Activated CD8-positive, alpha-beta memory T cell treated with anti-CD3 and anti-CD28 coated beads, Interleukin-2, amount 50 U/mL, for 24 hours (primary cell): ENCODE measurements around the gene EMD.

ENCODE experiments used
- DNase-seq: peaks from one replicate; pipeline ENCODE4 v3.0.0-alpha.2; 2020; ENCODE audit errors: extremely low read depth

Gene EMD

DNA sequence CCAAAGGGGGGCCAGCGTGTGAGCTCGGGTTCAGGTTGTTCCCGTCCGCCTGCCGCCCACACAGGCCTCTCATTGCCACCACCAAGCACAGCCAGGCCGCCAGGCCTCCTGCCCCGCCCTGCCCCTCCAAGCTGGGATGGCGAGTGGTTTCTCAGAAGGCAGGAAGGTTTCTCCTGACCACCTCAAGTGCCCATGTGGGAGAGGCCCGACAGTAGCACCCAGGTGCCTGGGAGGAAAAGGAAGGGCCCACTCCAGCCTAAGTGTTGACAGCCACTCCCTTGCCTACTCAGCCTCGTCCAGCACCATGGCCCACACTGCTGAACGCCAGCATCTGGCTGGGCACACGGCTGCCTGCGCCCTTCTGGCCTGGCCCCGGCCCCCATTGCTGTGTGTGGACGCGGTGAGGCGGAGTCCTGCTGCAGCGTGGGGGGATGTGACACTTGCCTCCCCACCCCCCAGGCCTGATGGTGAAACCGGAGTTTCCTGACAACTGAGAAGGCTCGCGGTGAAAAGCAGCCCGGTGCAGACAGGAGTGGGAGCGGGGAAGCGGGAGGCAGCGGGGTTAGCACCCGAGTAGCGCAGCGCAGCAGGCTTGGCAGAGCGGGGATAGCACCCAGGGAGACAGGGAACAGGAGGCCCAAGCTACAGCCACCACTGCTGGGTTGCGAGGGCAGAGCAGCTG lies 23.9 kb upstream of the EMD start:
- DNase-seq, result no peak

DNA sequence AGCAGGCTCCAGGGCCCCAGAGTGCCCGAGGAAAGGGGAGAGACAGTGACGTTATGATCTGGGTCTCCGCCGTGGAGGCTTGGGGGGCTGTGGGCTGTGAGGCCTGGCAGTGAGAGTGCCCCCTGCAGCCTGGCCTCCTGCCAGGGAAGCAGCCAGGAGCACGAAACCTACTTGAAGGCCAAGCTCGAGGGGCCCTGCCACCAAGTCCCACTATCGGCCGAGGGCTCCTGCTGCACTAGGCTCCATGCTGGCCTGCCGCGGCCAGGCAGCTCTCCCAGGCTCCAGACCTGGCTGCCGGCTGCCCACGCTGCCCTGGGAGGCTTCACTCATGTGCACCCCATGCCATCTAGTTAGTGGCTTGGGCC lies 23.3 kb upstream of the EMD start:
- no peak for DNase-seq

DNA sequence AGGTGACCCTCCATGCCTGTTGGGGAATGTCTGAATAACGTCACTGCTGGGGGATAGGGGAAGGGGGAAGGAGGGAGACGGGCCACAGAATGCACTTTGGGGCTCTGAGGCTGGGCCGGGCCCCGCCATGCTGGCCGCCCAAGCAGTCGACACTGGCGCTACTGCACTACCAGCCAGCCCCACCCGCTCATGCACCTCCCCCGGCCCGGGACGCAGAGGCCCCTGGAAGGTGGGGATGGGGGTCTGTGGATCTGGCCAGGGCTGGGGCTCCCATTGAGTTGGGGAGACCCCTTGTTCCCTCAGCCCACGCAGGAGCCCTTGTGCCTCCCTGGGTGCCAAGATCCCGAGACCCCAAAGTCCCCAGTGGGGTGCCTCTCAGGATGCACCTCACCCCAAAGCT lies 22.5 kb upstream of the EMD start:
- DNase-seq, result no peak

GRCh38 chrX:154357205-154357604 lies 21.9 kb upstream of the EMD start:
- no peak for DNase-seq

DNA sequence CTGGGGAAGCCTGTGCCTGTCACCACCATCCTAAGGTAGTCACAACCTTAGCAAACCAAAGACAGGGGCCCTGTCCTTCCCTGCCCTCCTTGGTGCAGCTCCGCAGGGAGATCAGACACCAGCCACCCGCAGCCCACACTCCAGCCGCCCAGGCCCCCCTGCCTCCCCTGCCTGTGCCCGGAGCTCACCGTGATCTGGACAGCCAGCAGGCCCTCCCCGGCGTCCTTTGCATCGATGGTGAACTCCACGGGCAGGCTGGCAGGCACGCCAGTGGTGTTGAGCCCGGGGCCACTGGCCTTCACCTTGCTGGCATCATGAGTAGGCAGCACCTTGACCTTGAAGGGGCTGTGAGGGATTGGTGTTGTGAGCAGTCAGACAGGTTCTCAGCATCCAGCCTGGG lies 21.1 kb upstream of the EMD start:
- no peak for DNase-seq

GRCh38 chrX:154358829-154359228 lies 20.3 kb upstream of the EMD start:
- DNase-seq, result no peak

GRCh38 chrX:154359362-154360154 lies 19.5 kb upstream of the EMD start:
- no peak for DNase-seq

DNA sequence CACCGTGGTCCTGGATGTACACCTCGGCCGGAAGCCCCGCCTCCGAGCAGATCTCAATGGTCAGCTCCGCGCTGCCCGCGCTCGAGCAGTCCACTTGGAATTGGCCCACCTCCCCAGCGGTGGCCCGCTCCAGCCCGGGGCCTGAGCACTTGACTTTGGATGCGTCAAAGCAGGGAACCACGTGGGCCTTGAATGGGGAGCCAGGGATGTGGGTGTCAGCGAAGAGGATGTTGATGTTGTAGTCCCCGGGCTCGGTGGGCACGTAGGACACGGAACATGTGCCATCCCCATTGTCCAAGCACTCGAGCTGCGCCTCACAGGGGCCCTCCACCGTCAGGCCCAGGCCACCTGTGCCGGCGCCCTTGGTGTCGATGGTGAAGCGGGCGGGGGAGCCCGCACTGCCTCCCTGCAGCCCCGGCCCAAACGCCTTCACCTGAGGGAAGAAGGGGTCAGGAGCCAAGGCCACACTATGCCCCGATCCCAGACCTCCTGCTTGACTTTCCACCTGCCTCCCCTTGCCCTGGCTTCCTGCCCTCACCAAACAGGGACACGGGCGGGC lies 18.9 kb upstream of the EMD start:
- no peak for DNase-seq

- DNase-seq, result no peak
Measured at GRCh38 chrX:154362085-154362742, 16.9 kb upstream of the EMD start.

DNA sequence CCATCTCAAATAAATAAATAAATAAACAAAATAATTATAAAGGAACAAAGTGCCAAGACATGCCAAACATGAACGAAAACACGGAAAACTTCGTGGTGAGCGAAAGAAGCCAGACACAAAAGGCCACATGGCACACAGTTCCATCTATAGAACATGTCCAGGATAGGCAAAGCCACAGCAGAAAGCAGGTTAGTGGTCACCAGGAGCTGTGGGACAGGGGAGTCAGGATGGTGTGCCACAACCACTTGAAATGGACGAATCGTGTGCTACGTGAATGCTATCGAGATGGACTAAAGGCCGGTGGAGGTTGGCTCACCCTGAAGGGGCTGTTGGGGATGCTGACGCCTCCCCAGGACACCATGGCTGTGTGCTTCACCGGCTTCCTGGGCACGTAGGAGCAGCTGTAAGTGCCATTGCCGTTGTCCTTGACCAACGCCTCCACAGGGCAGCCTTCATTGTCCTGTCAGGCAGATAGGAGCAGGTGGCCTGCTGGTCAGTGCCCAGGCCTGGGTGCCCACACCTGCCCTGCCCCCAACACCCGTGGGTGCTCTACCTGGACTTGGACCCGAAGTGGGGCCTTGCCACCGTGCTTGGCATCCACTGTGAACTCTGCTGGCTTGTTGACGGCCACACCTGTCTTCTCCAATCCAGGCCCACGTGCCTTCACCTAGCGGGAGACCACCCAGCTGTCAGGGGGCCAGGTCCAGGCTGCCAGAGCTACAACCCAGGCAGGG lies 15.2 kb upstream of the EMD start:
- no peak for DNase-seq

- DNase-seq, result no peak
Measured at GRCh38 chrX:154365052-154365600, 14.0 kb upstream of the EMD start.

GRCh38 chrX:154365997-154366665 lies 13.0 kb upstream of the EMD start:
- DNase-seq, result no peak

GRCh38 chrX:154366666-154367055 lies 12.4 kb upstream of the EMD start:
- DNase-seq, result no peak

GRCh38 chrX:154367474-154368308 lies 11.4 kb upstream of the EMD start:
- DNase-seq, result no peak

DNA sequence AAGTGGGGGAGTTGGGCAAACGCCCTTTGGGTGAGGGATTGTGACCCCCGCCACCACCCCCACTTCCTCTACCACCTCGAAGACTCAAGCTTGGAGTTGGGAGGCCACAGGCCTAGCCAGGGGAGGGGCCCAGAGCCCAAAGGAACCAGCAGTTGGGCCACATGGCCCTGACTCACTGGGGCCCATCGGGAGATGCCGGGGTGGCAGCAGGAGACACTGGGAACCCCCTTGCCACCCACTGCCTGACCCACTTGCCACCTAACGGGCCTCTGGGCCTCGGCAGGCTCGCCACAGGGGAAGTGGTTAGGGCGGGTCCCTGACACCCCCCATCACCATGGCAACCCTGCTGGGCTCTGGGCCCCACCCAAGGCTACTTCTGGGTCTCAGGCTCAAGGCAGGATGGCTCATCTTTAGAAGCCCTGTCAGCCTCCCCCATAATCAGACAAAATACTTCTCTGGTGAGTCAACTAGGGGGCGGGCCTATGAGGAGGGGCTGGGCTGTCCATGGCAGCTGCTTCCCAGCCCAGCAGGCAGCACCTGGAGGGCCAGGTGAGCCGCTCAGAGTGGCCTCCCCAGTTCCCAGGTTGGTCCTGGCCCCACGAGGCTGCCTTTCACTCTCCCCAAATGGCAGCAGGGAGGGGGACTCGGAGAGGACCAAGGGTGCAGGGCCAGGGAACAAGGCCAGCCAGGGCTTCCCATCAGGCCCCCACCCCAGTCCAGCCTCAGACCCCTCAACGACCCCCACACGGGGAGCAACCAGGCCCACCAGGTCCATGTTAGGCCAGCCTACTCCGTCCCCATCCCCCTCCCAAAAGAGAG lies 10.3 kb upstream of the EMD start:
- DNase-seq, result peak; percentile 81

DNA sequence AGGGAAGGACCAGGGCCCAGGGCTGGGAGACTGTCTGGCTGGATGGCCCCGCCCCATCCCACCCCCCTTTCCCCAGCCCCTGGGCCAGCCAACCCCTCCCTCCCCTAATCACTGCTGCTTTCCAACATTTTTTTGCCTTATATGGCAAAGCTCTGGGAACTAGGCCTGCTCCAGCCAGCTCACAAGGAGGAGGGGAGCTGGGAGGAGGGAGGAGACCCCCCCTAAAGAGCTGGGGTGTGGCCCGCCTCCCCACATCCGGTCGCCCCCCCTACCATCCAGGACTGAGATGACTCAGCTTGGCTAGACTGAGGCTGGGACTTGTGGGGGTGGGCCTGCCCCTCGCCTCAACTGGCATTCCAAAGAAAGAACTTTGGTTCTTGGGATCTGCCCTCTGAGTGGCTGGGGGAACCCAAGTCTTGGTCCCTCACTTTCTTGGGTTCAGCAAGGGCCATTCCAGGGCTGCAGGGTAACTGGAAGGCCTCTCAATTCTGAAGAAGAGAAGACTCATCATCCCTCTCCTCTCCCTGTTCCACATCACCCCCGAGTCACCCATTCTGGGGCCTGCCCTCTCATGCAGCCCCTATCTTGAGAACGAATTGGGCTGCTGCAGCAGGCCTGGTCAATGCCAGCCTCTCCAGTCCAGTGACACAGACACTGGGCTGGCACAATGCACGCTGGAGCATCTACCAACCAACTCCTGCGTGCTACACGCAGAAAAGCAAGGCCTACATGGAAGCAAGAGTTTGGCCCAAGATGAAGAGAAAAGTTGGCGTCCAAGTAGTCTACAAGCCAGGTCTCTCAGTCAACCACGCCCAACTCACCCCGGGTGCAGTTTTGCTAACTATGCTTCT lies 9.4 kb upstream of the EMD start:
- DNase-seq, result no peak

- DNase-seq, result no peak
Measured at GRCh38 chrX:154370300-154371016, 8.6 kb upstream of the EMD start.
